Spinal cord (tissue), 4 donors: Measurements from ENCODE around the gene OR11G2. TPM values are rescaled to one million over a fixed set of nuclear protein-coding genes. Genes with fewer than 3 reads are reported as not detected.

Experiments
- polyA plus RNA-seq, 2 donors: library from polyadenylated mRNA; unstranded; fragments of 120-200 nt; gene quantifications; one replicate each; pipeline ENCODE4 v1.2.1, GENCODE V29; 2013; ENCODE audit not compliant: insufficient read length in 2 of 2
- small RNA-seq: library from RNA; depleted of rRNA; stranded (forward); fragments of <200 nt; gene quantifications from one replicate; pipeline ENCODE3, GENCODE V24; 2014; ENCODE audit warnings: low replicate concordance
- total RNA-seq, 2 donors: library from RNA; depleted of rRNA in 1 of 2; stranded (reverse); fragments of 120-200 nt in 1 of 2; fragments of >200 nt in 1 of 2; gene quantifications; one replicate each; pipeline versions ENCODE4 v1.2.3 to v1.2.4, GENCODE V29; 2013 to 2014

Gene OR11G2
- total and polyA plus RNA-seq, 4 donors, result 0.05 TPM; not detected in 3

Small RNA genes lying within 50 kb of the gene (small RNA-seq; reads per million reads assigned to genes)
- not detected for gene GTF2IP22

Other genes starting within 250 kb of the OR11G2 start
- gene OR4K15, start 215.3 kb upstream of the OR11G2 start, total RNA-seq, result not detected
- gene OR4K15, start 215.3 kb upstream of the OR11G2 start, polyA plus RNA-seq, result not detected
- gene OR4Q2, start 188.7 kb upstream of the OR11G2 start, total RNA-seq, result not detected
- not detected for gene OR4Q2, start 188.7 kb upstream of the OR11G2 start, polyA plus RNA-seq
- gene OR4K14, start 171.6 kb upstream of the OR11G2 start, total RNA-seq, result not detected
- gene OR4K14, start 171.6 kb upstream of the OR11G2 start, polyA plus RNA-seq, result not detected
- not detected for gene OR4K13, start 154.9 kb upstream of the OR11G2 start, total RNA-seq
- not detected for gene OR4K13, start 154.9 kb upstream of the OR11G2 start, polyA plus RNA-seq
- not detected for gene OR4L1, start 130.9 kb upstream of the OR11G2 start, total RNA-seq
- not detected for gene OR4L1, start 130.9 kb upstream of the OR11G2 start, polyA plus RNA-seq
- gene OR4K17, start 80.2 kb upstream of the OR11G2 start, total RNA-seq, result not detected
- under 1 TPM in 1 of 2 donors, not detected in 1; 0.06 TPM for gene OR4K17, start 80.2 kb upstream of the OR11G2 start, polyA plus RNA-seq
- gene OR4N5, start 52.1 kb upstream of the OR11G2 start, total RNA-seq, result not detected
- gene OR4N5, start 52.1 kb upstream of the OR11G2 start, polyA plus RNA-seq, result not detected
- not detected for gene OR11H6, start 32.8 kb downstream of the OR11G2 start, total RNA-seq
- gene OR11H6, start 32.8 kb downstream of the OR11G2 start, polyA plus RNA-seq, result not detected
- gene OR11H7, start 38.1 kb downstream of the OR11G2 start, total RNA-seq, result not detected
- under 1 TPM; 0.27 to 0.33 TPM for gene OR11H7, start 38.1 kb downstream of the OR11G2 start, polyA plus RNA-seq
- gene OR11H4, start 48.4 kb downstream of the OR11G2 start, total RNA-seq, result not detected
- not detected for gene OR11H4, start 48.4 kb downstream of the OR11G2 start, polyA plus RNA-seq
- gene TTC5, start 115.1 kb downstream of the OR11G2 start, total RNA-seq, result 10 to 100 TPM; 30.5 to 38.1 TPM
- 10 to 100 TPM; 25.5 to 25.8 TPM for gene TTC5, start 115.1 kb downstream of the OR11G2 start, polyA plus RNA-seq
- 10 to 100 TPM; 55.7 to 62.3 TPM for gene CCNB1IP1, start 142.4 kb downstream of the OR11G2 start, total RNA-seq
- 10 to 100 TPM; 64.5 to 68.4 TPM for gene CCNB1IP1, start 142.4 kb downstream of the OR11G2 start, polyA plus RNA-seq
- 10 to 100 TPM; 20.4 to 29.5 TPM for gene PARP2, start 152.7 kb downstream of the OR11G2 start, total RNA-seq
- 10 to 100 TPM; 66.2 to 66.5 TPM for gene PARP2, start 152.7 kb downstream of the OR11G2 start, polyA plus RNA-seq
- gene TEP1, start 222.6 kb downstream of the OR11G2 start, total RNA-seq, result 10 to 100 TPM in 1 of 2 donors, 1 to 10 TPM in 1; 9.6 to 21.8 TPM
- 10 to 100 TPM; 14.0 to 18.2 TPM for gene TEP1, start 222.6 kb downstream of the OR11G2 start, polyA plus RNA-seq
- 1 to 10 TPM in 1 of 2 donors, under 1 TPM in 1; 0.89 to 2.1 TPM for gene KLHL33, start 245.3 kb downstream of the OR11G2 start, total RNA-seq
- under 1 TPM; 0.46 to 0.72 TPM for gene KLHL33, start 245.3 kb downstream of the OR11G2 start, polyA plus RNA-seq